RWPE1 (cell line): ENCODE measurements around the gene LRRC8E.
A peak's percentile ranks its signal among the peaks of the same experiment; 100 is the strongest.

Experiments
- CTCF ChIA-PET: fragments of 350-600 bp; sonication (Branson Sonifier 250); formaldehyde crosslinking; extraction: SDS; loops from one replicate; lab custom pipeline; 2021; lab: Yijun Ruan, JAX
- POLR2A ChIA-PET: fragments of 400-600 bp; formaldehyde crosslinking; extraction: SDS; loops from one replicate; lab custom pipeline; 2020; ENCODE audit warnings: antibody characterized with exemption; ENCODE audit not compliant: low non-redundant PET; lab: Yijun Ruan, JAX
- DNase-seq: peaks from one replicate; pipeline ENCODE4 v3.0.0; 2012; ENCODE audit warnings: low spot score
- H3K27ac ChIP-seq: fragments of 450-650 bp; 2 replicates; pipeline ENCODE4 v1.5.1; 2017
- TF ChIP-seq, protein P1 (sequence below): fragments of 450-650 bp; conservative IDR thresholded peaks from 2 replicates; pipeline ENCODE4 v1.5.1; 2017; ENCODE audit warnings: low read depth, mild to moderate bottlenecking

The LRRC8E gene

DNA sequence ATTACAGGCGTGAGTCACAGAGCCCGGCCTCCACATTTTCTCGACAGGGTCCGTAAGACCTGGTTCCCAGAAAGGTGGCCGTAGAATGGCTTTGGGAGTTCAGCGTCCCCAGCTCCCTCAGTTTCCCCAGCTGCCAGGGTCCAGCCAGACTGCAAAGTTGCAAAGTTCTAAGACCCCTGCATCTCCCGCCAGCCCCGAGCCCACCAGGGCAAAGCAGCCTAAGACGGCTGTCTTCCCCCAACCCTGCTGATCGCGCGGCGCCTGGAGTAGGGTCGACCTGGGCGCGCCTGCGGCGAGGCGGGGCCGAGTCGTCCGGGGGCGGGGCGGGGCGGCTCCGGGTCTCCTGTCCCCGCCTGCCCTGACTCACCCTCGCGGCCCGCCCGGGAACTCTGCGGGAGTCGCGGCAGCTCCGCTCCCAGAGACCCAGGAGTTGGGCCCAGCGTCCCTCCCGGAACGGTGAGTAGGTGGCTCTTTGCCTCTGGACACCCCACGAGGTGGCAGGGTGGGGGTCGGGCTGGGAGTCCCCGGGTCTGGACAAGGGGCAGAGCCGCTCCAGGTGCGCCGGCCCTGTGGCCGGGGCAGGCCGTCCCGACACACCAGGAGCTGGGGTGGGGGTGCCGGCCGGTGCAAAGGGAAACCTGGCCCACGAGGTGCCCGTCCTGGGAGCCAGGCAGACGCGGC is at the start of gene LRRC8E:
Gene LRRC8E, plus strand, starts transcription at position 366 of the 681 bp plus-strand sequence. CDS start 7,094 bp downstream, outside the sequence.
- peak within 1 kb of the TSS; percentile 63 for H3K27ac ChIP-seq
- CTCF ChIA-PET, result interaction anchor here (0.6 to 0.7 kb wide), 2 partner anchors 14 to 1047 kb away, joined by 6 read pairs; no protein-coding TSS in a partner anchor
- DNase-seq, result peak; percentile 85
- TF ChIP-seq, protein P1, sequence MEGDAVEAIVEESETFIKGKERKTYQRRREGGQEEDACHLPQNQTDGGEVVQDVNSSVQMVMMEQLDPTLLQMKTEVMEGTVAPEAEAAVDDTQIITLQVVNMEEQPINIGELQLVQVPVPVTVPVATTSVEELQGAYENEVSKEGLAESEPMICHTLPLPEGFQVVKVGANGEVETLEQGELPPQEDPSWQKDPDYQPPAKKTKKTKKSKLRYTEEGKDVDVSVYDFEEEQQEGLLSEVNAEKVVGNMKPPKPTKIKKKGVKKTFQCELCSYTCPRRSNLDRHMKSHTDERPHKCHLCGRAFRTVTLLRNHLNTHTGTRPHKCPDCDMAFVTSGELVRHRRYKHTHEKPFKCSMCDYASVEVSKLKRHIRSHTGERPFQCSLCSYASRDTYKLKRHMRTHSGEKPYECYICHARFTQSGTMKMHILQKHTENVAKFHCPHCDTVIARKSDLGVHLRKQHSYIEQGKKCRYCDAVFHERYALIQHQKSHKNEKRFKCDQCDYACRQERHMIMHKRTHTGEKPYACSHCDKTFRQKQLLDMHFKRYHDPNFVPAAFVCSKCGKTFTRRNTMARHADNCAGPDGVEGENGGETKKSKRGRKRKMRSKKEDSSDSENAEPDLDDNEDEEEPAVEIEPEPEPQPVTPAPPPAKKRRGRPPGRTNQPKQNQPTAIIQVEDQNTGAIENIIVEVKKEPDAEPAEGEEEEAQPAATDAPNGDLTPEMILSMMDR, result no peak
- POLR2A ChIA-PET, result interaction anchor here (0.6 to 1.4 kb wide), 7 partner anchors 9 to 493 kb away, joined by 3 to 6 read pairs (median 5); partner anchors contain the start of gene MAP2K7

DNA sequence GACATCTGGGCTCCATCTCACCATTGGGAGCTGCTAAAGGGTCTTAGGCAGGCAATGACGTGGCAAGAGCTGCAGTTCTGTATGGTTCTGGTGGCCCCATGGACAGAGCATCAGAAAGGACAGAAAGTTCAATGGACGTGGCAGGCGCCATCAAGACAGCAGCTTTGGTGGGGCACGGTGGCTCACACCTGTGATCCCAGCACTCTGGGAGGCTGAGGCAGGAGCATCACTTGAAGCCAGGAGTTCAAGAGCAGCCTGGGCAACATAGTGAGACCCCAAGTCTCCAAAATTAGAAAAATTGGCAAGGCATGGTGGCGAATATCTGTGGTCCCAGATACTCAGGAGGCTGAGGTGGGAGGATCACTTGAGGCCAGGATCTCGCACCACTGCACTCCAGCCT is 48.8 kb upstream of the LRRC8E start:
- DNase-seq, result no peak
- POLR2A ChIA-PET, result no interaction called here
- H3K27ac ChIP-seq, result peak overlapping the region; percentile 84
- CTCF ChIA-PET, result no interaction called here
- TF ChIP-seq, protein P1, result no peak

DNA sequence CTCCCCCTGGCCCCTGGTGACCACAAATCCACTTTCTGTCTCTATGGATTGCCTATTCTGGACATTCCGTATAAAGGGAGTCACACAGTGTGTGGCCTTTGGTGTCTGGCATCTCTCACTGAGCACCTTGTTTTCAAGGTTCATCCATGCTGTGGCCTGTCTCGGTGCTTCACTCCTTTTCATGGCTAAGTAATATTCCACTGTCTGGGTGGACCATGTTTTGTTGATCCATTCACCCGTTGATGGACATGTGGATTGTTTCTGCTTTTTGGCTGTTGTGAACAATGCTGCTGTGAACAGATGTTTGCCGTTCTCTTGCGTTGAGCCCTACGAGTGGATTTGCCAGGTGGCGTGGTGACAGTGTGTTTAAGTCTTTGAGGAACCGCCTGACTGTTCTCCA is 47.7 kb upstream of the LRRC8E start:
- TF ChIP-seq, protein P1, result no peak
- no peak for DNase-seq
- CTCF ChIA-PET, result interaction anchor here (0.6 to 0.8 kb wide), 2 partner anchors 9 to 538 kb away, joined by 3 read pairs; no protein-coding TSS in a partner anchor
- POLR2A ChIA-PET, result no interaction called here
- no peak overlapping the region for H3K27ac ChIP-seq

DNA sequence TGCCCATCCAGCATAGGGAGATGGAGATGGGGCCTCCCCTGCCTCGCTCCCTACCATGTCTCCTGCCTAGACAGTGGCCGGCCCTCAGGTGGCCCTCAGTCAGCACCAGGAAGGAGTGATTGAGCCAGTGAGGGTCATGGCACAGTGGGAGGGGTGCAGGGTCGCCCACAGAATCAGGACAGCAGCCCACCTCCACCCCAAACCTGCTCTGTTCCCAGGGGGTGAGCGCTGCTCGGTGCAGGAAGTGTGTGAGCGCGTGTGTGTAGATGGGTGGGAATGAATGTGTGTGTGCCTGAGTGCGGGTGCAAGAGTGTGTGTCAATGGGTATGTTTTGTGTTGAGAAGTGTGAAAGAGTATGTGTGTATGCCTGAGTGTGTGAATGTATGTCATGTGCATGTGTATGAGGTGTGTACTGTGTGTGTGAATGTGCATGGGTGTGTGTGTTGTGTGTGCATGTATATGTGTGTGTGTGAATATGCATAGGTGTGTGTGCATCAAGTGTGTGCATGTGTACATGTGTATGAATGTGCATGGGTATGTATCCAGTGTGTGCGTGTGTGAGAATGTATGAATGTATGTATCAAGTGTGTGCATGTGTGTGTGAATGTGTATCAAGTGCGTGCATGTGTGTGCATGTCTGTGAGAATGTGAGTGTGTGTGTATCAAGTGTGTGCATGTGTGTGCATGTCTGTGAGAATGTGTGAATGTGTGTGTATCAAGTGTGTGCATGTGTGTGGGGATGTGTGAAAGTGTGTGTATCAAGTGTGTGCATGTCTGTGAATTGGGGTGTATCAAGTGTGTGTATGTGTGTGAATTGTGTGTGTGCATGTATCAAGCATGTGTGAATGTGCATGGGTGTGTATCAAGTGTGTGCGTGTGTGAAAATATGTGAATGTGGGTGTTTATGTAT is 46.3 kb upstream of the LRRC8E start:
- DNase-seq, result no peak
- TF ChIP-seq, protein P1, result no peak
- H3K27ac ChIP-seq, result peak overlapping the region; percentile 28
- POLR2A ChIA-PET, result no interaction called here
- CTCF ChIA-PET, result no interaction called here

DNA sequence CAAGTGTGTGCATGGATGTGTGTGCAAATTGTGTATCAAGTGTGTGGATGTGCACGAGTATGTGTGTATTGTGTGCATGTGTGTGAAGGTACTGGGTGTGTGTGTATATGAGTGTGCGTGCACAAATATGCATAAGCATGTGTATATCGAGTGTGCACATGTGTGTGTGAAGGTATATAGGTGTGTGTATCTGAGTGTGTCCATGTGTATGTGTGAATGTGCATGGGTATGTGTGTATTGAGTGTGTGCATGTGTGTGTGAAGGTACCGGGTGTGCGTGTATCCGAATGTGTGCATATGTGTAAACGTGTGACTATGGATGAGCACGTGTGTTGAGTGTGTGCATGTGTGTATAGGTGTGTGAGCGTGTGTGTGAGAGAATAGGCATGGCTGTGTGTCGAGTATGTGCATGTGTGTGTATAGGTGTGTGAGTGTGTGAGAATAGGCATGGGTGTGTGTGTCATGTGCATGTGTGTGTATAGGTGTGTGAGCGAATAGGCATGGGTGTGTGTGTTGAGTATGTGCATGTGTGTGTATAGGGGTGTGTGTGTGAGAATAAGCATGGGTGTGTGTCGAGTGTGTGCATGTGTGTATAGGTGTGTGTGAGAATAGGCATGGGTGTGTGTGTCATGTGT is 45.5 kb upstream of the LRRC8E start:
- H3K27ac ChIP-seq, result no peak overlapping the region
- TF ChIP-seq, protein P1, result no peak
- CTCF ChIA-PET, result no interaction called here
- POLR2A ChIA-PET, result no interaction called here
- no peak for DNase-seq

DNA sequence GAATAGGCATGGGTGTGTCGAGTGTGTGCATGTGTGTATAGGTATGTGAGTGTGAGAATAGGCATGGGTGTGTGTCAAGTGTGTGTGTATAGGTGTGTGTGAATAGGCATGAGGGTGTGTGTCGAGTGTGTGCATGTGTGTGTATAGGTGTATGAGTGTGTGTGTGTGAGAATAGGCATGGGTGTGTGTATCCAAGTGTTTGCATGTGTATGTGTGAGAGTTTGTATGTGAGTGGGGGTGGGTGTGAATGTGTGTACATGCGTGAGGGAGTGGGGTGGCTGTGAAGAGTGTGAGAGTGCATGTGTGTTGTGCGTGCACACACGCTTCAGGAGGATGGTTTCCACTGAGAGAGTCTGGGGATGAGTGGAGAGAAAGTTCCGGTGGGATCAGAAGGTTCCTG is 44.8 kb upstream of the LRRC8E start:
- ChIA-PET POLR2A (no interaction called here), CTCF (no interaction called here)
- TF ChIP-seq, protein P1, result no peak
- peak overlapping the region; percentile 59 for H3K27ac ChIP-seq
- DNase-seq, result no peak
